Stimulated activated CD4-positive, alpha-beta T cell treated with anti-CD3 and anti-CD28 coated beads, Interleukin-1b, Interleukin-23, amount 100 ng/mL, for 4 hours (primary cell): ENCODE measurements around the gene STK32C.

ENCODE experiments used
- DNase-seq, 2 donors: peaks; one replicate each; pipeline ENCODE4 v3.0.0-alpha.2; 2020; ENCODE audit warnings: low read depth in 2 of 2

Gene STK32C

GRCh38 chr10:132307823-132308586, at the start of gene STK32C:
STK32C (minus strand) TSS chr10:132307950; CDS start chr10:132307833, 117 bp downstream.
- peak; percentile 88 to 92 for DNase-seq

DNA sequence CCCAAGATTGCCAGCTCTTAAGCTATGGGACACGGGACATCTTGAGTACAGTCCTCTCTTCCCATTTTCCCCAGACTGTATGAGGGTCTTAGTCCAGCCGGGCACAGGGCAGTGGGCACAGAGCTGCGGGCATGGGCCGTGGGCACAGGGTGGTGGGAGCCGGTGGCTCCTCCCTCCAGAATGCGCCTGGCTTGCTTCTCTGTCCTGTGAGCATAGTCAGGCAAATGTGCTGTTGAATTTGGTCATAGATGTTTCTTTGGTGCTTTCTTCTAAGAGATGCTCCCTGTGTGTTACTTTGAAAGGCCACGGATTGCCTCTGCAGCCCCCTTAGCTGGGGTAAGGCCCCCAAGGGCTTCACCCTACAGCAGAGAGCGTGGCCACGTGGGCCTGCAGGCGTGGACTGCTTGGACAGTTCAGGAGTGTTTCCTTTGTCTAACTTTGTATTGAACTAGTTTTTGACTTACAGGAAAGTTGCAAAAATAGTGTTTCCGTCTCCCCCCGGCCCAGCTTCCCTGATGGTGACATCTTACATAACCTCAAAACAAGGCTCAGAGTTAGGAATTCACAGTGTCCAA, 49.0 kb upstream of the STK32C start:
- DNase-seq = no peak

GRCh38 chr10:132355754-132356153, 48.0 kb upstream of the STK32C start:
- DNase-seq = no peak

GRCh38 chr10:132355297-132355696, 47.5 kb upstream of the STK32C start:
- no peak for DNase-seq

- no peak for DNase-seq
Observed at GRCh38 chr10:132354356-132355094, 46.8 kb upstream of the STK32C start.

DNA sequence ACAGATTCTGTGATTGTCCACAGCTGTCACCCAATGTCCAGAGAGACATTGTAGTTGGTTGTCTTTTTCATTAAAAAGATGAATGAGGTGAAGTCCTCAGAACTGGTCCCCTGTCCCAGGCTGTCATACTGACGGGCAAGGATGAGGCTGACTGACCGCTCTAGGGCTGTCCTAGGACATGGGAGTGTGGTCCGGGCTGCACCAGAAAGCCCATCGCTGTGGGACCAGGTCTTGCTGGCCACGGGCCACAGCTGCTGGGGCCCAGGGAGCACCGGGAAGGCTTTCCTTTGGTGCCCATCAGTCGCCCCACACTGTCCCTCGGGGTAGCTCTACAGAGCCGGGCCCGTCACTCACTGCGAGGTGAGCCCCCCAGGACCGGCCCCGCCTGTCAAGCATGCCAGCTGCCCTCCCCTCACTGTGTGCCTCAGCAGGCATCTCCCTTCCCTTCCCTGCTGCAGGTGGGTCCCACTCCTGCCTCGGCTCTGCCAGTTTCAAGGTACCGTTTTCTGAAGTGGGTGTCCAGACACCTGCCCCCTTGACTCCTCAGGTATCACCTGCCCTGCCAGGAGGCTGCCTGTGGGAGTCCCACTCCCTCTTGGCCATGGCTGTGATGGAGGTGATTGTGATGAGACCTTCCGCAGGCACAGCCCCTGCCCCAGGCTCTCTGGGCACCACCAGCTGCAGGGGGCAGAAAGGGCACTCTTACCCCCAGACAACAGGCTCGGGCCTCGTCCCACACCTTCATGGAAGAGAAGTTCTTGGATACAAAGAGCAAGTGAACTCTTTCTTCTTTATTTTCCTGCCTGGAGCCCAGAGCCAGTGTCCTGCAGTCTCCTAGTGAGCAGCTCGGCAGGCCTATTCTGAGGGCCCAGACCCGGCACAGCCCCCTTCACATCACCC, 46.0 kb upstream of the STK32C start:
- DNase-seq = no peak

DNA sequence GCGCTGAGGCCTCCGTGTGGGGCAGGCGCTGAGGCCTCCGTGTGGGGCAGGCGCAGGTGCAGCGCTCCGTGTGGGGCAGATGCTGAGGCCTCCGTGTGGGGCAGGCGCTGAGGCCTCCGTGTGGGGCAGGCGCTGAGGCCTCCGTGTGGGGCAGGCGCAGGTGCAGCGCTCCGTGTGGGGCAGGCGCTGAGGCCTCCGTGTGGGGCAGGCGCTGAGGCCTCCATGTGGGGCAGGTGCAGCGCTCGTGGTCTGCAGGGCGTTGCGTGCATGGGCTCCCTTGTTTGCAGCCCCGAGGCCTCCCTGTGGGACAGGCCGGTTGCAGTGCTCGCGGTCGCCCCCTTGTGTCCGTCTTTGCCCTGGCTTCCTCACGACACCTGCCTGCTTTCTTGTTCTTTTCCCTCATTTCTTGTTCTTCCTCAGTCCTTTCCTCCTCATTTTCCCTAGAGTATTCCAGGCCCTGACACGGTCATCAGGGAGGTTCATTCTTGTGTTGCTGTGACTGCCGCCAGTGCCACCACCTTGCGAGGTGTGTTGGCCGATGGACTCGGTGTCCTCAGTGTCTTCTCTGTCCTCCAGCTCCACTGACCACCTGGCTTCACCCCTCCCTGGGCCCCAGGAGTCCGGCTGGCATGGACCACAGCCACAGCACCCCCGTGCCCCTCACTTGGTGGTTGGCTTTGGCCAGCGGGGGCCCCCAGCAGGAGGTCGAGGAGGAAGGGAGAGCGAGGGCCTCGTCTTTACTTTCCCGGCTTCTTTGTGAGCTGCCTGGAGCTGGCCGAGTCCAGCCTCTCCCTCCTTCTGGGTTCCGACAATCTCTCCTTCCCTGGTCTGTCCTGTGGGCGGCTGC, 44.9 kb upstream of the STK32C start:
- DNase-seq = peak; percentile 78

DNA sequence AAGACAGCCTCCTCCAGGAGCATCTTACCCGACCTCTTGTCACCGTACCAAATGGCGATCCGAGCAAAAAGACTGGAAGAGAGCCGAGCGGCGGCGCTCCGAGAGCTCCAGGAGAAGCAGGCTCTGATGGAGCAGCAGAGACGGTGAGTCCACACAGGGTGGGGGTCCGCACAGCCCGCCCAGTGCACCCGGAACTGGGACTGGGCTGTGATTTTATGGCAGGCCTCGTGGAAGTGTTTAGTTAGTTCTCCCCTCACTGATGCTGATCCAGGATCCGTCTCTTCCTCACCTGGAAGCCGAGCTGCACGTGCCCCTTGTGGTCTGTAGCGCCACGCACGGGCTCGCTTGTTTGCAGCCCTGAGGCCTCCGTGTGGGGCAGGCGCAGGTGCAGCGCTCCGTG, 43.9 kb upstream of the STK32C start:
- no peak for DNase-seq

DNA sequence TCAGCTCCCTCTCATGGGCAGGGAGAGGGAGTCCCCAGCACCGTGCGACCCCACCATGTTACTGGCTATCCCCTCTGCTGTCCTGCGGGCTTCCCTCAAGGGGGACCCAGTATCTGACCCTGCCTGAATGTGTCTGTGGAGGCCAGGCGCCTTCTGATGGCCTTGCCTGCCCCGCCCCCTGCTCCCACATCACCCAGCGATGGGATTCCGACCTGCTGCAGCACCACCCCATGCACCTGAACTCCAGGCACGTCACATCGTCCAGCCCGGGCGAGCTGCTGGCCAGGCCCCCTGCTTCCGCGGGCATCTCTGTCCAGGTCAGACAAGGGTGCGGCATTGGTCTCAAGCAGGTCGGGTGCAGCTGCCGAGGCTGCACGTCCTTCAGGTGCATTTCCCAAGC, 43.2 kb upstream of the STK32C start:
- DNase-seq = no peak

DNA sequence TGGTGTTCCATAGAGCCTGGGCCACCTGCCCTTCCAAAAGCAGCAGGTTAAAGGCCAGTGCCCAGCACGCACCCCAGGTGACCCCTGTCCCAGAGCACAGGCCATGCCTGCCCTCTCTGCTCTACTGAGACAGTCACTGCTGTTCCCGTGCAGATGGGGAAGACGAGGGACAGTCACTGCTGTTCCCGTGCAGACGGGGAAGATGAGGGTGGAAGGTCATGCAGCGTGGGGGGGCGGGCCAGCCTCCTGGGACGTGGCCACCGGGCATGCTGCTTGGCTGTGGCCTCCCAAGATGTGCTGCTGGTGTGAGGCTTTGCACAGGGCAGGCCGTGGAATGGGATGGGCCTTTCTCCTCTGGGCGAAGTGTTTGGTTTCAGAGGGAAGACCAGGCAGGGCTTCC, 42.6 kb upstream of the STK32C start:
- DNase-seq = no peak

- no peak for DNase-seq
Observed at GRCh38 chr10:132349766-132350165, 42.0 kb upstream of the STK32C start.

DNA sequence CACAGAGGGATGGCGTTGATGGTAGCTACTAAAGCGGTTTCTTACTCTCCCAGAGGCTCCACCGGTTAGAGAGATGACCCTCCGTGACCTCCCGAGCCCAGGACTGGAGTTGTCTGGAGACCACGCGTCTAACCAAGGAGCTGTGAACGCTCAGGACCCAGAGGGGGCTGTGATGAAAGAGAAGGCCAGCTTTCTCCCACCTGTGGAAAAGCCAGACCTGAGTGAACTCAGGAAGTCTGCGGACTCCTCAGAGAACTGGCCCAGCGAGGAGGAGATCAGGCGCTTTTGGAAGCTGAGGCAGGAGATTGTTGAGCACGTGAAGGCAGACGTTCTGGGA, 40.1 kb upstream of the STK32C start:
- no peak for DNase-seq

- no peak for DNase-seq
Observed at GRCh38 chr10:132347211-132347930, 39.6 kb upstream of the STK32C start.

GRCh38 chr10:132346806-132347205, 39.1 kb upstream of the STK32C start:
- DNase-seq = no peak

DNA sequence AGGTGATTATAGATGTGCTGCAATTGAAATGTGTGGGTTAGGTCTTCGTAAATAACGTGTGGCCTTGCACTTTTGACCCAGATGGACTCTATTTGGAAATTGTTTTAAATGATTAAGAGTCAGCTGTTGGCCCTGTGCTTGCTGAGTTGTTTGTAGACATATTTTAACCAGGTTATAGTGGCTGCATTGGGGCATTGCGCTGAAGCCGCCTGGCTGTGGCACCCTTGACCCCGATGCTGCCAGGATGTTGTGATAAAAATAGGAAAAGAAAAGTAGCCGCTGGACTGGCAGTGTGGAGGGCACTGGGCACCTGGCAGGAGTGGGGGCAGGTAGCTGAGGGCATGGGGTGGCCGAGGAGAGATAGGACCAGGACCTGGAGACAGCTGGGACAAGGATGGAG, 37.6 kb upstream of the STK32C start:
- DNase-seq = no peak

DNA sequence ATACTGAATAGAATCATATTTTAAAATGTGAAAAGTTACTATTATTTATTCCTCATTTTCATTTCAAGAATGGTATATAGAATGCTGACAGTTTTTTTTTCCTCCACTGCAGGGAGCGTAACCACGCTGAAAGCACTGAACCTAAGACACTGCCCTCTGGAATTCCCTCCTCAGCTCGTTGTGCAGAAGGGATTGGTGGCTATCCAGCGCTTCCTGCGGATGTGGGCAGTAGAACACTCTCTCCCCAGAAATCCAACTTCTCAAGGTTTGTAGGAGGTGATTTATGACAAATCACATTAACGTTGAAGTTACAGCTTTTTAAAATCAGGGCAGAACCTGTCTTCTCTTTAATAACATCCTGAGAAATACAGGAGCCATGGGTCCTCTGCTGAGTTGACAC, 36.6 kb upstream of the STK32C start:
- DNase-seq = no peak

DNA sequence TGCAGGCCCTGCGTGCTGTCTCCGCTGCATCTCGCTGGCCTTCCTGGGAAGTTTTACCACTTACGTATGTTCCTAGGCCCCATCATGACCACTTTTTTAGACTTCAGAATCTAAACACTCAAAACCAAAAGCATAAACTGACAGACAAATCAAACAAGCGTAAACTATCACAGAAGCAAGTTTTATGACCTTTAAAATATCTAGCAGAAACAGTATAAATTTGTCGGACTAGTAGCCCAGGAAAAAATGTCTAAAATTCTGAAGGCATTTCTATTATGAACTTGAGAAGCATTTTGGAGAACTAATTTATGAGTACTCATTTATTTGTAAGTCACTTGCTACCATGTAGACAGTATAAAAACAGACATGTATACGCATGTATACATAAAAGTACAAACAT, 34.8 kb upstream of the STK32C start:
- no peak for DNase-seq

GRCh38 chr10:132341781-132342180, 34.0 kb upstream of the STK32C start:
- DNase-seq = no peak

DNA sequence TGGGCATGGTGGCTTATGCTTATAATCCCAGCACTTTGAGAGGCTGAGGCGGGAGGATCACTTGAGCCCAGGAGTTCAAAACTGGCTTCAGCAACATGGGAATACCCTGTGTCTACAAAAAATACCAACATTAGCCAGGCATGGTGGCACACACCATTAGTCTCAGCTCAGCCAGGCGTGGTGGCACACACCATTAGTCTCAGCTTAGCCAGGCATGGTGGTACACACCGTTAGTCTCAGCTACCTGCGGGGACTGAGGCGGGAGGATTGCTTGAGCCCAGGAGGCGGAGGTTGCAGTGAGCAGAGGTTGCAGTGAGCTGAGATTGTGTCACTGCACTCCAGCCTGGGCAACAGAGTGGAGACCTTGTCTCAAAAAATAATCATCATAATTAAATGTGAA, 33.3 kb upstream of the STK32C start:
- DNase-seq = no peak

DNA sequence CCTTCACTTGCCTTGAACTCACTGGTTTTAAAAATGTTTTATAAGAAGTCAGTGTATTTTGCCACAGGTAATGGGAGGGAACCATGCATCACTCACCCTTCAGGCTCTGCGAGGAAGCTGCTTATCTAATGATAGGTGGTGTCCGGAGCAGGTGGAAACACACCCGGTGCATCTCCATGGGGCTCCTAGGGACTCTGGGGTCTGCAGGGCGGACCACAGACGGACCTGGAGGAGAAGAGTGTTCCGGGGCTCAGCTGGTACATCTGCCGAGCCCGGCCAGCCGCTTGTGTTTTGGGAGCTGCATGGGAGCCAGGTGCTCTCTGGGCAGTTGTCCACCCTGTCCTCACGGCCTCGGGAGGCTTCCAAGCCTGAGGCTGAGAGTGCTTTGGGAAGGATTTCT, 31.5 kb upstream of the STK32C start:
- DNase-seq = no peak

DNA sequence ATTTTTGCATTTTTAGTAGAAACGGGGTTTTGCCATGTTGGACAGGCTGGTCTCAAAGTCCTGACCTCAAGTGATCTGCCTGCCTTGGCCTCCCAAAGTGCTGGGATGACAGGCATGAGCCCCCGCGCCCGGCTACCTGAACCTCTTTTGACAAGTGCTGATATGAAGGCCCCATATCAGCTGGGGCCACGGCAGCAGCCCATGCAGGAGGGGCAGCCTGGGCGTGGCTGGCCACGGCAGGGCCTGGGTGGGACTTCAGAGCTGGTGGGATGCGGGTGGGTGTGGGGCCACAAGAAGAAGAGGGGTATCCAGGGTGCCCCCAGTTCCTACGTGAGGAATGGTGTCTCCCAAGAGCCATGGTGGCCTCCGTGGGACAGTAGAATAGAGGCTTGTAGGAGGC, 31.1 kb upstream of the STK32C start:
- DNase-seq = no peak
